ENCODE results near the gene CEMIP.
"Not testable (repeated sequence)": the region's sequence is repeated elsewhere in the genome, so short reads cannot be mapped to it uniquely, and the experiment has no call there.

CEMIP gene

GRCh38 chr15:80950291-80951078 lies 171.3 kb downstream of the CEMIP start:
- DNase-seq (ENCODE audit: low read depth in 3 of 3, low spot score in 1 of 3), result no peak

GRCh38 chr15:80951941-80952340 lies 172.8 kb downstream of the CEMIP start:
- no peak for DNase-seq (ENCODE audit: low read depth in 3 of 3, low spot score in 1 of 3)

GRCh38 chr15:80953001-80953952 lies 174.1 kb downstream of the CEMIP start:
- no peak for DNase-seq (ENCODE audit: low read depth in 3 of 3, low spot score in 1 of 3)

- DNase-seq (ENCODE audit: low read depth in 3 of 3, low spot score in 1 of 3), result no peak
These were observed 175.0 kb downstream of the CEMIP start for GRCh38 chr15:80953953-80954778.

- peak in 2 of 3 donors; percentile 3 to 18 for DNase-seq (ENCODE audit: low read depth in 3 of 3, low spot score in 1 of 3)
These were observed 176.6 kb downstream of the CEMIP start for GRCh38 chr15:80955571-80956452.

GRCh38 chr15:80957556-80957955 lies 178.4 kb downstream of the CEMIP start:
- DNase-seq (ENCODE audit: low read depth in 3 of 3, low spot score in 1 of 3), result no peak

GRCh38 chr15:80957976-80958375 lies 178.8 kb downstream of the CEMIP start:
- no peak for DNase-seq (ENCODE audit: low read depth in 3 of 3, low spot score in 1 of 3)

GRCh38 chr15:80958818-80959495 lies 179.8 kb downstream of the CEMIP start:
- DNase-seq (ENCODE audit: low read depth in 3 of 3, low spot score in 1 of 3), result no peak

- DNase-seq (ENCODE audit: low read depth in 3 of 3, low spot score in 1 of 3), result not testable (repeated sequence)
These were observed 186.3 kb downstream of the CEMIP start for GRCh38 chr15:80965454-80965853.

- no peak for DNase-seq (ENCODE audit: low read depth in 3 of 3, low spot score in 1 of 3)
These were observed 187.4 kb downstream of the CEMIP start for GRCh38 chr15:80966431-80967197.

GRCh38 chr15:80967451-80967850 lies 188.3 kb downstream of the CEMIP start:
- DNase-seq (ENCODE audit: low read depth in 3 of 3, low spot score in 1 of 3), result no peak

- no peak for DNase-seq (ENCODE audit: low read depth in 3 of 3, low spot score in 1 of 3)
These were observed 188.9 kb downstream of the CEMIP start for GRCh38 chr15:80967991-80968510.

GRCh38 chr15:80969316-80969715 lies 190.1 kb downstream of the CEMIP start:
- no peak for DNase-seq (ENCODE audit: low read depth in 3 of 3, low spot score in 1 of 3)

GRCh38 chr15:80970018-80970657 lies 191.0 kb downstream of the CEMIP start:
- DNase-seq (ENCODE audit: low read depth in 3 of 3, low spot score in 1 of 3), result peak; percentile 26 to 42 (median 27)

GRCh38 chr15:80970658-80971057 lies 191.5 kb downstream of the CEMIP start:
- DNase-seq (ENCODE audit: low read depth in 3 of 3, low spot score in 1 of 3), result no peak

GRCh38 chr15:80971143-80971542 lies 192.0 kb downstream of the CEMIP start:
- DNase-seq (ENCODE audit: low read depth in 3 of 3, low spot score in 1 of 3), result no peak

GRCh38 chr15:80972276-80972675 lies 193.1 kb downstream of the CEMIP start:
- no peak for DNase-seq (ENCODE audit: low read depth in 3 of 3, low spot score in 1 of 3)

GRCh38 chr15:80974914-80975313 lies 195.7 kb downstream of the CEMIP start:
- no peak for DNase-seq (ENCODE audit: low read depth in 3 of 3, low spot score in 1 of 3)
